Measurements from ENCODE around the gene IFNA6.
"Not testable (repeated sequence)": the region's sequence is repeated elsewhere in the genome, so short reads cannot be mapped to it uniquely, and the experiment has no call there.

IFNA6 gene

DNA sequence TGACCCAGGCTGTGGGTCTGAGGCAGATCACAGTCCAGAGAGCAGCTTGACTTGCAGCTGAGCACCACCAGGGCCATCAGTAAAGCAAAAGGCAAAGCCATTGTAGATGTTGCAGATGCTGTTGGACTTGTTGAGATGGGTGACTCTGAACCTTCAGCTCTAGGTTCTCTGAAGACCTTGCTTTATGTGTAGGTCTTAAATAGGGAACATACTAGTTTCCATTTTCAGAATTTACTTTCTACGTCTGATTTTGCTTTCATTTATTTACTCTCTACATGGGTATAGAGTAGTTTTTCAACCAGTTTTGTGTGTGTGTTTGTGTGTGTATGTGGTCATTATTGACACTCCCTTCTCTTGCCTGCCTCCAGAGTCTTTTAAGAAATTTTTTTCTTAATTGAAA, at the start of gene IFNA6:
Gene IFNA6 (minus strand): TSS at position 101 of the 400 bp plus-strand sequence. CDS start 0 bp downstream, at position 101.
- no peak for DNase-seq

DNA sequence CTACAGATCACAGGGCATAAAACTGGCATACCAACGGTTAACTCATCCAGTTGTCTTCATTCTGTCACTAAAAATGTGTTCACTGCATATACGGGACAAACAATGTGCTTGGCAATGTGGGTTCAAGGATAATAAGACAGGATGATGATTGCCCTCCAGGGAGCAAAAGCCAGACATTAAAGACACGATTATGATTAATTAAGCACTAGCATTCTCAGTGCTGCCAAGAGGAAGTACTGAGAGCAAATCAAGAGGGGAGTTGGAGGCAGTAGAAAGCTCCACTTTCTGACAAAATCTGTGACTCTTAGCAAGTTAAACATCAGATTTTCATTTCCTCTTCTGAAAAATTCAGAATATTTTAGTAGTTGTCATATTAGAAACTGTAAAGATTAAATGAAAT, 49.3 kb upstream of the IFNA6 start:
- no peak for DNase-seq

DNA sequence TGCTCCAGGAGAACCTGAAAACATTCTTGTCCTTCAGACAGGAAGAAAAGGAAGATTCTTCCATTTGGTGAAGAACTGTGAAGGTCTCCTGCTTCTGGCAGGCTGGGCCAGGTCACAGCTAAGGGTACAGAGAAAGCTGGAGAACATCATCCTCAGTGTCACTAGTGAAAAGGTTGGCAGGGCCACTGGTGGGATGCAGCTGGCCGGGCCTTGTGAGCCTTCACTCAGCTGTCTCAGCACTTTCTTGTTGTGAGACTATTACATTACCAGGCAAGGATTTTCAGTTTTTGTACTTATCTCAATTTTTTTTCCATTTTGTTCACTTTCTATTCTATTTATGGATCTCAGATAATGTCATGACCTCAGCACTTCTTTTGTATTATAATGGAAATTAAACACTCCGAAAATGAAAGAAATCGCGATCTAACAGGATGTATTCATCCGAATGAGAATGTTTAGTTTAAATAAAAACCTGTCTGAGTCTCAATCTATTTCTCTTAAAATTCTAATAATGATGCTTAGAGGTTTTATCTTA, 48.3 kb upstream of the IFNA6 start:
- no peak for DNase-seq

DNA sequence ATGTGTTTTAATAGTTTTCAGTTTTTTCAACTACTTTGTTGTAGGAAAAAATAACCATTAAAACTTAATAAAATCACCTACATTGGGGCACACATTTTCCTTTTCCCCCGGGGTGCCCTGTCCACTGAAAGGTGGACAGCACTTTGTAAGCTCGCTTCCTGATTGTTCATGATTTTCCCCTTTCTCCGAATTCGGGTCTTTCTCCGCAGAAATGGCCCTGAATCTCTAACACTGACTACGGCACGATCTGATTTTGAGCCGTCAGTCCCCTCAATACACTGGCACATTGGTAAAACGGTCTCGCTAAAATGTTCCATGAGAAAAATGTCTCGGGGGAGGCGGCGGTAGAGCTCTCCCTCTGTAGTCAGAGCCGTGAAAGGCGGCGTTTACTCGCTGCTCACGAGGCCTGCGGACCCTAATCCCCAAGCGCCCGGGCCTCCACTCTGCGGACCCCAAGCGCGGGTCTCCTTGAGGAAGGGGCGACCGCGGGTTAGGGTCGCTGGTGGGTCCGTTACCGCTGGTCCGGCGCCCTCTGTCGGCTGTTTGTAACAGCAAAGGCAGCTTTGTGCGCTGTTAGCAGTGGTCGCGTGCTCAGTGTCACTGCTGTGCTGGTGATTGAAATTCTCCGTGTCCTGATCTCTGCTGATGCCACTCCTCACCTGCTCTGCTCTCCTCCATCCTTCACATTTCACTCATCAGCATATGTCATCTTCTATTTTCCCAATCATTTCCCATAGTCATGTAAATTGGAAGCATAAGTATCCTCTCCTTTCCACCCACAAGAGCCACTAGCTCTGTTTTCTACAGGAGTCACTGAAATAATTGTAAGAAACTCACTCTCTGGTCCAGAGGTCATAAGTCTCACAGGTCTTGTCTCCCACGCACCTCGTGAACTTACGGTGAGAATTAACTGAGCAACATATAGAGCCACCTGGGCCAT, 45.4 kb upstream of the IFNA6 start:
- DNase-seq, result no peak

DNA sequence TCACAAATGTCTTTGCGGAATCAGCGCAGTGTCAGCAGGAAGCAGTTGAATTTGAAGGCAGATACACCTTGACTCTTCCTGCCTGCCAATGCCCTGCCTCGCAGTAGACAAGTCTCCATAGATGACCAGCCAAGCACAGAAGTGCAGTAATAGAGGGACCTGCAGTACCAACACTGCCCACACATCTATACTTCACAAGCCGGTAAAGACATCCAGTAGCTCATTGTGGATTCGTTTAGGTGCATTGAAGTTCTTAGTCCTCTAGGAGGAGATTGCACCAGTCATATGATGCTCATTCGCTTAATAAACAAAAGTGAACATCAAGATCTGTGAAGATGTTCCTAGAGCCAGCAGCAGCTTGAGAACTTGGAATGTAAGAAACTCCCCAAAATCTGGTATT, 41.6 kb upstream of the IFNA6 start:
- no peak for DNase-seq

DNA sequence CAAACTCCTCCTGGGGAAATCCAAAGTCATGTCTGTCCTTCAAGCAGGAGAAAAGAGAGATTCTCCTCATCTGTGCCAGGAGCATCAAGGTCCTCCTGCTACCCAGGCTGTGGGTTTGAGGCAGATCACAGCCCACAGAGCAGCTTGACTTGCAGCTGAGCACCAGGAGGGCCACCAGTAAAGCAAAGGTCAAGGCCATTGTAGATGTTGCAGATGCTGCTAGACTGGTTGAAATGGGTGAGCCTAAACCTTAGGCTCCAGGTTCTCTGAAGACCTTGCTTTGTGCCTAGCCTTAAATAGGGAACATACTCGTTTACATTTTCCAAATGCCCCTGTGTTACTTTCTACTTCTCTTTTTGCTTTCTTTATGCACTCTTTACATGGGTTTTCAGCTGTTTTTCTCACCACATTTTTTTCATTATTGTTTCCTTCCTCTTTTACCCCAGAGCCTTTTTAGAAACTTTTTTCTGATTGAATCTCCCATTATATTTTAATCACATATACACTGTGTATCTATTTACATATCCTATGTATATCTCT, 34.5 kb upstream of the IFNA6 start, which contains the start of gene IFNA2:
Gene IFNA2 (minus strand): TSS at position 268 of the 540 bp plus-strand sequence. CDS start 69 bp downstream, at position 199.
- no peak for DNase-seq

DNA sequence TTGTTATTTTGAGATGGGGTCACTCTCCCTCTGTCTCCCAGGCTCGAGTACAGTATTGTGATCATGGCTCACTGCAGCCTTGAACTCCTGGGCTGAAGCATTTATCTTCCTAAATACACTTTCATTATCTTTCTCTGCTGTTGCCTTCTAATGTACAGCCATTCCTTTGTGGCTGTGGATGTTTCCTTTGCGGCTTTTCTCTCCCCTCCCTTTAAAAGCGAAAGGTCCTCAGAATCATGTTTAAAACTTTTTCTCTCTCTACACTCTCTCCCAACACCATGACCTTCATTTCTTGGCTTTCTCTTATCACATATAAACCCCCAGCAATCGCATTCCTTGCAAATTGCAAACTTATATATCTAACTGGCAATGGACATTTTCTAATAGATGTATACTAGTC, 32.9 kb upstream of the IFNA6 start:
- DNase-seq, result no peak

DNA sequence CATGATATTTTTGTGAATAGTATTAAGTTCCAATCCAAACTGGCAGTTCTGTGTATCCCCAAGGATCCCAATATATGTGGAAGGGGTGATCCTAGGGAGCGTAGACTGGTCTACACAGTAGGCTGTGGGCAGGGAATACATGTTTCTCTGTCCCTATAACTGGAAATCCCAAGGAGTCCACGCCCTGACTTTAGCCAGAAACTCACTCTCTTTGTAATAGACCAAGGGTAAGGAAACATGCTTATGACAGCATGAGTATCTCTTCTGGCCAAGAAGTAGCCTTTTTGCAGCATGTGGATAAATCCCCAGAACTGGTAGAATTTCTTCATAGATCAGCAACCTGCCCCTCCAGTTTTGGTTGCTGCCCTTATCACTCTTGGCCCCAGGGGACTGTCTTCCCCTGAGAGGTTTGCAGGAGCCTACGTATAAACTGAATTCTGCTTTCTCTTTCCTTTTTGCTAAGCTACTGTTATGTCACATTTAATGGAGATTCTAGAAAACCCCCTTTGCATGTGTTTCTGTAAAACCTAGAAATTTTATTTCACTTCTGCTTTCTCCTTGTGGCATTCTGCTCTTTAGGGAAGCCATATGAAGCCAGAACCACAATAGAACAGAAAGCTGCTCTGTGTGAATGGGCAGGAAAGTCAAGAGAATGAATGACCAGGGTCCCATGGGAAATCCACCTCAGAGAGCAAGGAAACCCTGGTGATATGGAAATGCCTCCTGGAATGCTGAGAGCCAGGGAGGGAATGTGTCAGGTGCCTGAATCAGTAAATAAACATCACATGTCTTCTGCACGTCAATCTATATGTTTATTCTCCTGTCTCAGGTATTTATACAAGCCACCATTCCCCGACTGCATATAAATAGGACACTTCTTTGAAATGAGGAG, 31.0 kb upstream of the IFNA6 start:
- DNase-seq, result no peak

DNA sequence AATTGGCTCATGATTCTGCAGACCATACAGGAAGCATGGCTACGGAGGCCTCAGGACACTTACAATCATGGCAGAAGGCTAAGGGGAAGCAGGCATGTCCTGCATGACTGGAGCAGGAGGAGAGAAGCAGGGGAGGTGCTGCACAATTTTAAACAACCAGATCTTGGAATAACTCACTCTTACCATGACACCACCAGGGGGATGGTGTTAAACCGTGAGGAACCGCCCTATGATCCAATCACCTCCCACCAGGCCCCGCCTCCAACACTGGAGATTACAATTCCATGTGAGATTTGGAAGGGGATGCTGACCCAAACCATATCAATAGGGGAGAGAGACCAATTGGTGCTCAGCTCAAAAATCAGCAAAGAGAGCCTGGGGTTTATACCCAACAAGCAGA, 20.8 kb upstream of the IFNA6 start:
- DNase-seq, result not testable (repeated sequence)

DNA sequence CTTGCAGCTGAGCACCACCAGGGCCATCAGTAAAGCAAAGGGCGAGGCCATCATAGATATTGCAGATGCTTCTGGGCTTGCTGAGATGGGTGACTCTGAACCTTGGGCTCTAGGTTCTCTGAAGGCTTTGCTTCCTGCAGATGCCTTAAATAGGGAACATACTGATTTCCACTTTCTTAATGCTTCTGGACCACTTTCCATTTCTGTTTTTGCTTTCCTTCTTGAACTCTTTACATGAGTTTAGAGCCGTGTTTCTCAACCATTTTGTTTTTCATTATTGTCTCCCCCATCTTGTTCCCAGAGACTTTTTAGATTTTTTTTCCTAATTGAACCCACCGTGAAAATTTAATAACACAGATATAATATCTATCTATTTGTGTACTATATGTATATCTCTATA, 17.3 kb upstream of the IFNA6 start, which contains the start of gene IFNA13:
Gene IFNA13 (minus strand): TSS at position 101 of the 400 bp plus-strand sequence. CDS start 47 bp downstream, at position 54.
- DNase-seq, result no peak

DNA sequence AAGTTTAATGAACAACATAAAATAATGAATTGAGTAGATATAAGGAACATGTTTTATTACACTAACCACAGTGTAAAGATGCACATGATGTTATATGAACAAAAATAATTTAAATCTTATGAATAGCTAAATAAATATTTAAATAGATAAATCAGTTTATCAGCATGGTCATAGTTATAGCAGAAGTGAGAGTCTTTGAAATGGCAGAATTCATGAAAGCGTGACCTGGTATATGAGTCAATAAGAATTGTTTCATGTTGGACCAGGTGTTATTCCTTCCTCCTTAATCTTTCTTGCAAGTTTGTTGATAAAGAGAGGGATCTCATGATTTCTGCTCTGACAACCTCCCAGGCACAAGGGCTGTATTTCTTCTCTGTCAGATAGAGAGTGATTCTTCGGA, 16.5 kb upstream of the IFNA6 start:
- DNase-seq, result not testable (repeated sequence)

DNA sequence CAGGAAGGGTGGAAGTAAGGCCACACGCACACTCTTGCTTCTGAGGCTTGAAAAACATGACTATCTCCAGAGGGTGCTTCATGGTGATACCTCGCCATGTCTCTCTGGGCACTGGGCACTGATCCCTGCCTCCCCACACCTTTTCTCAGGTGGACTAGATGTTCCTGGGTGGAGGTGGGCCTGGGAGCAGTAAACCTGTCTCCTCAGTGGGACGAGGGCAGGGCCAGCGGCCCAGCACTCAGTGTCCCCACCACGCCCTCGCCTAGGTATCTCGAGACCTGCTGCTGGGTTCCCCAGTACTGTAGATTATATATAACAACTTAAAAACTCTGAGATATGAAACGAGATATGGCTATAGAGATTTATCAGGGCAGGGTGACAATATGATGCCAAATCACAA, 11.6 kb upstream of the IFNA6 start:
- DNase-seq, result no peak

DNA sequence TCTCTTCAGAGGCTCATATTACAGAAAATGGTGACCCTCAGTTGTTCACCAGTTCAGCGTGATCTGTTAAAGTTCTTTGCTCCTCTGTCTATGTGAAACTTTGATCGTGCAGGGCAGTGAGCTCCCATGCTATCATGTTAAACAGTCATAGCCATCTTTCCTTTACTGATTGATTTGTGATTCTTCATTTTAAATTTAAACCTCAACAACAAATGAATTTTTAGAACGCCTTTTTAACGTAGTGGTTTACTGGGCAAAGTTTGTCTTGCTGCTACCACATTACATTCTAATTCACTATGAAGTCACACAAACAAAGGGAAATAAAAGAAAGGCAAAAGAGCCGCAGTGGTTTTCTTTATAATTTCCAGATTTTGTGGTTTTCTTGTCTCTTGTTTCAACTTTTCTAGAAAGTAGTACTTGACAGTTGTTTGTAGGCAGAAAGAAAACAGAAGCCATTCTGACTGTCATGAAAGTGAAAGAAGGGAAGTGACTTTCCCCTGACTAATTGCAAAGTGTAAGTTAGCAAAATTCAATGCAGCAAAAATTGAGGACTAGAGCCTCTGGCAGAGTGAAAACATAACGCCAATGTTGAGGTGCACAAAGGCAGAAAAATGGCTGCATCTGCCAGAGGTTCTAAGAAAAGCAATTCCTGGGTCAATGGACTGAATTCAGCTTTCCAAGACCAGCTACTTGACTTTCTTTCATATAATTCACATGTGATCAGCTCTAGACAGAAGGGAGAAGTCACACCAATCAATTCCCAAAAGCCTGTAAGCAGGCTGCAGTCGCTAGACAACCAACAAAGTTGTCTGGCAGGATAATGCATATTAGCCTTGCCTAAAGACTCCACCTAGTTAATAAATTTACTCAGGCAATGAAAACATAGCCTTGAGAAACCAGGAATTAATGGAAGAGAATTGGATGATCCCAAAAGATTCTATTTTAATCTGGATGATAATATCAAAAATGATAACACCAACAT, 7.1 kb upstream of the IFNA6 start:
- DNase-seq, result no peak

DNA sequence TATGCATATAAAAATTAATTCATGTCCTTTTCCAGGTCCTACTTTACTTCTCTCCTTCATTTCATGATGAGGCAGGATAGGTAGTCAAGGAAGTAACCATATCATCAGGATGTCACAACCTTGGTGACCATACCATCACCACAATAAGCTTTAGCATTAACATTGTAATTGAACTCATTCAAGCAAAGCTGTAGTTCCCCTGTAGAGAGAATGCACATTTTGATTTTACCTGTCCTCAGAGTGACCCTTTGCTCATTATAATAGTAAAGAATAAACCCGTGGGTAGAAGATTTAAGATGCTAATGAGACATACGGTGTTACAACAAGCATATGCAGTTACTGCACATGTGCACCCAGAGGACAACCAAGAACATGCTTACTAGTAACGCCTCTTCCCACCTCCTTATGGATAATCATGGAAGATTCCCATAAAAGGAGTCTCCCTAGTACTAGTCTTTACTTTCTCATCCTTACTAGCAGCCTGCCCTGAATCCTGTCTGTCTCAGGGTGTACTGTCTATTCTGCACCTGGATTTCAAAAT, 2.2 kb downstream of the IFNA6 start:
- no peak for DNase-seq

DNA sequence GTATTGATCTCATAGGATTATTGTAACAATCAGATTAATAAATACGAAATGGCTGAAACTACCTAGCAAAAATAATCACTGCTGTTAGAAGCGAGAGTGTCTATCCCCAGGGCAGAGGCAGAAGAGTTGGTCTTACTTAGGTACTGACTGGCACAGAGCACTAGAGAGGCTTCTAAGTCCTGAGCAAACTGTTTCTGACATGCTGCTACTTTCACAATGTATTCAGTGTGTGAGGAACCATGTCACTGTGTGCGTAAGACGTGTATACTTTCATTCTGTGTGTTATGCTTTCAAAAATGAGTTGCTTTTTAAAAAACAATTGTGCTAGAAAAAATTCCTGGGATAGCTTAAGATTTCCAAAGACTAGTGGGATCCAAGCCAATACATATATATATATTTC, 10.0 kb downstream of the IFNA6 start:
- no peak for DNase-seq

DNA sequence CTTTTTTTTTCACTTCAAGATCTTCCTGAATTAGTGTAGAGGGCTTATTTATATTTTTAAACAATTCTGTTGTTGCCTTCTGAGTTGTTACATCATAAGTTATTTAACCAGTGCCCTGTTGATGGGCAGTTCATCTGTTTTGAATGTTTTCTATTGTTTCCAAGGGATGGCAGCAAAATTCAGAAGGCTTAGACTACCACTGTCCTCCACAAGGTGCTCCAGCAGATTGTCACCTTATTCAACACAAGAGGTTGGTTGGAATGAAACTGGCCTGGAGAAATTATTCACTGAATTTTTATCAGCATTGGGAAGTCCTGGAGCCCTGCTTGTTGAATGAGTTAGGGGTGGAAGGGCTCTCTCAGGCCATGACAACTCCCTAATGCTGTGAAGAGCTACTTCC, 14.2 kb downstream of the IFNA6 start:
- DNase-seq, result no peak

DNA sequence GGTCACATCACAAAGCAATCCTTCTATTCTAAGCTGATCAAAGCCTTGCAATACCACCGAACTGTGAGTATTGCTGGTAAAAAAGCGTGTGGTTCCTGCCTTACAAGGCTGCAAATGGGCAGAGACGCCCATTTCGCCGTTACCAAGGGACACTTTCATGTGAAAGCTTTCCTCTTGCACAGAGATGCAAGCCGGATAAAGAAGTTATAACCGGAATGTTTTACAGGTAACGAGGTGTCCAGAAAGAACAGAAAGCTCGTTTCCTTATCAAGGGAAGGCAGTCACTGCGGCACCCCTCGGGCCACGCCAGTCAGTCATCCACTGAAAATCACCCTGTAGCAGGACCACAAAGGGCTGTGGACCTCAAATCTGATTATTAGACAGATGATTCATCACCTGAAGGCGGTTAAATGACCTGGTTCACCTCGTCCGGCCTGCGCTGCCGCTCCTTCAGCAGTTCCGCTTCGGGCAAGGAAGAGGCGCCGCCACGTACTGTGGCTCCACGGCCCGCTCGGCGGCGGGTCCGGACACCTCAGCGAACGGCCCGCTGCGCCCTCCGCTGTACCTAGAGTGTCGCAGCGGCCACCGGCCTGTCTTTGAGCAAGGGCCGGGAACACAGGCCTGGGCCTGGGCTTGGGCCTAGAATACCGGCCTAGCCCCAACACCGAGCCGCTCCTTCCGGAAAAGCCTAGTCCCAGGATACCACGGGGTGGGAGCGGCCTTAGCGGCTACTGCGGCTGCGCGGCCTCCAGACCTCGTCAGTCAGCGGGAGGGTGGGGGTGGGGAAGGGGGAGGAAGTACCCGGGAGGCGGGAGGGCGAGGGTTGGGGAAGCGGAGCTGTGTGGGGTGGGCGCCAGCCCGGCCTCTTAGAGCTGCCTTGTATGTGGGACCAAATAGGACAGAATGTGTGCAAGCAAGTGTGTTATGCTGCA, 15.7 kb downstream of the IFNA6 start, which contains the start of gene KLHL9:
Gene KLHL9 (minus strand): TSS at position 704 of the 932 bp plus-strand sequence. CDS start 545 bp downstream, at position 159.
- peak; percentile 91 for DNase-seq

DNA sequence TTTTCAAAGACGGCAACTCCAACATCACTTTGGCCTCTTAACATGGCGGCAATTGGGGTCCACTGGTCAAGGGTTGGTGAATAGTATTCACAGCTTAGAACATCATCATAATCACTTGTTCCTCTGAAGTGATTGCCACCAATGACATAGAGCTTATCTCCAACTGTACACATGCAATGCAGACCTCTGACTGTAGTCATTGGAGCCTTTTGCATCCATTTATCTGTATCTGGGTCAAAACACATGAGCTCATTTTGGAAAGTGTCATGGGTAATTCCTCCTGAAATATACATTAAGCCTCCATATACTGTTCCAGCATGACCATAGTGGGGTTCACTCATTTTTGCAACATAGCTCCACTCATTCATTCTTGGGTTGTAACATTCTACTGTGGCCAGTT, 17.5 kb downstream of the IFNA6 start:
- DNase-seq, result no peak

DNA sequence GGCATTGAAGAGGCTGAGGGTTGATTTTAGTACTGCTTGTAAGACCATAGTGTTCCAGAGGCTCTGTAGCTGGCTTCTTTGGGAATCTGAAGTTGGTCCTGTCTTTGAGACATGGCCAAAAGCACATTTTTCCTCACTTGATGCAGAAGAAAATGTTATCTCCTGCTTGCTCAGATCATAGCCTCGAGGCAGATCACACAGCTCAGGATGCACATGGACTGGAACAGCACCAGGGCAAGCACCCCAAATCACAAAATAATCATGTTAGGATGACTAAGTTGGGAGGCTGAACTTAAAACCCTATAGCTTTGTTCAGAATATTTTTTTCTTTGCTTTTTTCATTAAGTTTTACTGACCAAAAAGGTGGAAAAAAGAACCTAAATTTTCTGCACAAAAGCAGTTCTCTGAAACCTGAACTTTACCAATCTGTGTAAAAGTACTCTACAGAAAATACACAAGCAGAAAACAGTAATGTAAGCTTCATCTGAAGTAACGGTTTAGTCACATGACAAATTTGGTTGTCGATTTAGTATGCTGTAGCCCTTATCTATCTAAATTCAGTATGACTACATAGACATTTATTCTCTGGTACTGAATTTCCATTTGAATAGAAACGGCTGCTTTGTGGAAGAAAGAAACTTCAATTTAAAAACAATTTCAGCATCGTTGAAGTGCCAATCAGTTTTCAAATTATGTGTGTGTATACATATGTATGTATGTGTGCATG, 18.8 kb downstream of the IFNA6 start:
- no peak for DNase-seq

All from COR-L47 (cell line).